ENCODE results near the gene CLN5.

DNA sequence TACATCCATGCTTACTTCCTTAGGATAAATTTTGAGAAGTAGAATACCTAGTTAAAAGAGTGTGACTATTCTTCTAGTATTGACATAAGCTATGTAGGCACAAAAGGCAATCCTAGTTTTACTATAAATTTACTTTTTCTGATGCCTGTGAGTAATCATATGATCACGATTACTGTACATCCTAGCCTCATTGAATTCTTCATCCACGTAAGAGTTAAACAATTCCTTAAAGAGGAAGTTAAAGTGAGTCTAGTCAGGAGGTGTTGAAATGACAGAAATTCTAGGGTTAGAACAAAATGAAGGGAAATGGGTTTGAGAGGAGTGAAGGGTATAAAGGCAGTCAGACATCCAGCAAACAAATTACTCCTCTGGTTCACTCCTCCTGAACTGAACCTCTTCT is 43.7 kb upstream of the CLN5 start, which contains the start of gene ACOD1:
- no peak for TF ChIP-seq YY1 (IDR thresholded peaks at IDR 0.05; ENCODE audit: insufficient read depth, insufficient read length)
- TF ChIP-seq ZNF274 (IDR thresholded peaks at IDR 0.05; ENCODE audit: low read depth, low read length) = no peak
- no peak for TF ChIP-seq SUZ12 (IDR thresholded peaks at IDR 0.05; ENCODE audit: extremely low read depth, insufficient read depth, insufficient read length)

All from NT2/D1 (cell line).